GM23338 (cell line): ENCODE measurements around the gene WFS1. TPM values are rescaled to one million over a fixed set of nuclear protein-coding genes. Genes with fewer than 3 reads are reported as not detected.

ENCODE experiments used
- ATAC-seq: fragments of 200-7000 bp; cut with Tn5 transposase; 3 replicates; pipeline ENCODE4 v1.9.1; 2020
- DNase-seq: peaks from one replicate; pipeline ENCODE4 v3.0.0-alpha.2; 2015; ENCODE audit warnings: low spot score
- H2AFZ ChIP-seq: fragments of 200-600 bp; sonication (generic); 2 replicates; pipeline ENCODE4 v1.8.0; 2016; ENCODE audit warnings: antibody characterized with exemption, mild to moderate bottlenecking, moderate library complexity
- H3F3A ChIP-seq: fragments of 200-600 bp; sonication (generic); replicated peaks from 2 replicates; pipeline ENCODE4 v1.8.0; 2017; ENCODE audit warnings: antibody characterized with exemption, mixed run types, low read depth
- H3K27ac ChIP-seq: fragments of 200-600 bp; sonication (generic); 2 replicates; pipeline ENCODE4 v1.6.1; 2016; ENCODE audit warnings: low read depth
- H3K27me3 ChIP-seq: fragments of 200-600 bp; sonication (generic); 2 replicates; pipeline ENCODE4 v1.8.0; 2016; ENCODE audit warnings: mild to moderate bottlenecking, mixed run types, moderate library complexity; ENCODE audit not compliant: insufficient read depth
- H3K36me3 ChIP-seq: fragments of 200-600 bp; sonication (generic); 2 replicates; pipeline ENCODE4 v1.8.0; 2016; ENCODE audit warnings: mild to moderate bottlenecking; ENCODE audit not compliant: insufficient read depth
- H3K4me1 ChIP-seq: fragments of 200-600 bp; sonication (generic); 2 replicates; pipeline ENCODE4 v1.8.0; 2016; ENCODE audit warnings: mild to moderate bottlenecking, moderate library complexity; ENCODE audit not compliant: insufficient read depth
- H3K4me2 ChIP-seq: fragments of 200-600 bp; sonication (generic); 2 replicates; pipeline ENCODE4 v1.7.1; 2017; ENCODE audit warnings: mixed run types
- H3K4me3 ChIP-seq: fragments of 200-600 bp; sonication (generic); 2 replicates; pipeline ENCODE4 v1.6.1; 2016; ENCODE audit warnings: mixed run types
- H3K79me2 ChIP-seq: fragments of 200-600 bp; sonication (generic); replicated peaks from 2 replicates; pipeline ENCODE4 v1.8.0; 2017; ENCODE audit warnings: mild to moderate bottlenecking; ENCODE audit not compliant: insufficient read depth
- H3K9me2 ChIP-seq: fragments of 200-600 bp; sonication (generic); 2 replicates; pipeline ENCODE4 v1.8.0; 2017; ENCODE audit not compliant: insufficient read depth
- H4K20me1 ChIP-seq: fragments of 200-600 bp; sonication (generic); replicated peaks from 2 replicates; pipeline ENCODE4 v1.8.0; 2017; ENCODE audit warnings: mild to moderate bottlenecking; ENCODE audit not compliant: insufficient read depth
- H3K27ac Mint-ChIP-seq: 2 replicates; pipeline ENCODE4 v1.8.0; 2020; ENCODE audit warnings: inconsistent platforms, mild to moderate bottlenecking, moderate library complexity, mixed read lengths
- H3K27me3 Mint-ChIP-seq: 3 replicates; pipeline ENCODE4 v1.8.0; 2022; ENCODE audit warnings: low read depth, mild to moderate bottlenecking, moderate library complexity, mixed read lengths, inconsistent platforms; ENCODE audit not compliant: insufficient read depth, poor library complexity
- H3K36me3 Mint-ChIP-seq: 3 replicates; pipeline ENCODE4 v1.8.0; 2021; ENCODE audit warnings: low read depth, mild to moderate bottlenecking, inconsistent platforms, moderate library complexity, mixed read lengths
- H3K4me1 Mint-ChIP-seq: 3 replicates; pipeline ENCODE4 v1.8.0; 2020; ENCODE audit warnings: mild to moderate bottlenecking, inconsistent platforms, mixed read lengths
- H3K4me3 Mint-ChIP-seq: 3 replicates; pipeline ENCODE4 v1.8.0; 2021; ENCODE audit warnings: moderate library complexity, mild to moderate bottlenecking, inconsistent platforms, mixed read lengths
- H3K9me3 Mint-ChIP-seq: 3 replicates; pipeline ENCODE4 v1.8.0; 2020; ENCODE audit warnings: moderate library complexity, mild to moderate bottlenecking, inconsistent platforms, mixed read lengths
- CREB1 ChIP-seq: fragments of 250-450 bp; sonication (Bioruptor Pico); IDR thresholded peaks from 2 replicates; pipeline ENCODE4 v1.5.0; 2020; ENCODE audit warnings: low read depth, mild to moderate bottlenecking, moderate library complexity
- CTCF ChIP-seq, 2 experiments: fragments of 200-600 bp in 1 of 2; sonication (generic) in 1 of 2; conservative IDR thresholded peaks; 2 replicates each; pipeline versions ENCODE4 v1.5.1 to v1.6.1; 2016 to 2017; ENCODE audit warnings: antibody characterized with exemption in 2 of 2, low read depth in 2 of 2, mild to moderate bottlenecking in 2 of 2, moderate library complexity in 1 of 2
- ETS1 ChIP-seq: IDR thresholded peaks from 2 replicates; pipeline ENCODE4 v1.6.1; 2016; ENCODE audit warnings: antibody characterized with exemption
- EZH2 ChIP-seq: fragments of 200-600 bp; sonication (generic); IDR thresholded peaks from one replicate; pipeline ENCODE4 v1.8.0; 2017; ENCODE audit warnings: antibody characterized with exemption, mild to moderate bottlenecking, low read depth; ENCODE audit not compliant: unreplicated experiment
- EZH2phosphoT487 ChIP-seq: fragments of 200-600 bp; sonication (generic); IDR thresholded peaks from one replicate; pipeline ENCODE4 v1.8.1; 2018; ENCODE audit warnings: antibody characterized with exemption; ENCODE audit not compliant: unreplicated experiment
- JUNB ChIP-seq: IDR thresholded peaks from one replicate; pipeline ENCODE4 v1.6.1; 2016; ENCODE audit warnings: antibody characterized with exemption; ENCODE audit not compliant: unreplicated experiment
- NANOG ChIP-seq: IDR thresholded peaks from 2 replicates; pipeline ENCODE4 v1.6.1; 2016; ENCODE audit warnings: antibody characterized with exemption, borderline replicate concordance
- POLR2AphosphoS5 ChIP-seq: IDR thresholded peaks from 2 replicates; pipeline ENCODE4 v1.6.1; 2016; ENCODE audit warnings: antibody characterized with exemption, low read depth
- REST ChIP-seq: IDR thresholded peaks from one replicate; pipeline ENCODE4 v1.6.1; 2018; ENCODE audit warnings: antibody characterized with exemption; ENCODE audit not compliant: unreplicated experiment
- STAT1 ChIP-seq: IDR thresholded peaks from one replicate; pipeline ENCODE4 v1.6.1; 2016; ENCODE audit warnings: antibody characterized with exemption; ENCODE audit not compliant: unreplicated experiment
- ZNF114 ChIP-seq: fragments of 250-450 bp; sonication (Bioruptor Pico); IDR thresholded peaks from 2 replicates; pipeline ENCODE4 v1.5.0; 2020; ENCODE audit warnings: mild to moderate bottlenecking, moderate library complexity
- ZNF331 ChIP-seq: fragments of 250-450 bp; sonication (Bioruptor Pico); IDR thresholded peaks from 2 replicates; pipeline ENCODE4 v1.5.0; 2020; ENCODE audit warnings: low read depth, mild to moderate bottlenecking, moderate library complexity
- ZNF462 ChIP-seq: fragments of 250-450 bp; sonication (Bioruptor Pico); IDR thresholded peaks from 2 replicates; pipeline ENCODE4 v1.5.0; 2020; ENCODE audit warnings: mild to moderate bottlenecking, moderate library complexity
- polyA plus RNA-seq: library from polyadenylated mRNA; unstranded; fragments of >200 nt; fragmentation: Nextera tagmentation; extraction: Ambion mirVana; gene quantifications from 2 replicates; pipeline ENCODE4 v1.2.1, GENCODE V29; 2016
- total RNA-seq: library from RNA; depleted of rRNA; stranded (reverse); fragments of >200 nt; shearing (Covaris generic); gene quantifications from 2 replicates; pipeline ENCODE4 v1.2.3, GENCODE V29; 2014

Gene WFS1
- total and polyA plus RNA-seq, 2 experiments from 2014 or later = 24.7 to 45.4 TPM

GRCh38 chr4:6330384-6330767, 60.7 kb downstream of the WFS1 start:
- no peaks in the 10 kb centered on the region for H3K36me3 ChIP-seq
- H3K27me3 ChIP-seq = no peaks in the 10 kb centered on the region
- H3K36me3 Mint-ChIP-seq = peaks cover 13% of the 10 kb centered on the region; the same call in 2 of the 3 replicates
- H2AFZ ChIP-seq = no peak overlapping the region
- no peak for DNase-seq
- no peak overlapping the region for H3K4me3 Mint-ChIP-seq
- H3K9me3 Mint-ChIP-seq = peaks cover 28% of the 10 kb centered on the region; the same call in 2 of the 3 replicates
- TF ChIP-seq NANOG = no peak
- TF ChIP-seq ZNF462 (CRISPR knock-in tag) = no peak
- no peak for TF ChIP-seq CREB1 (CRISPR knock-in tag)
- TF ChIP-seq ZNF114 (CRISPR knock-in tag) = no peak
- TF ChIP-seq CTCF (conservative IDR thresholded peaks at IDR 0.05; ENCODE audit: low read depth in 2 of 2) = no peak
- no peak for TF ChIP-seq ZNF331 (CRISPR knock-in tag)
- no peak for TF ChIP-seq EZH2phosphoT487
- no peak for TF ChIP-seq JUNB
- no peak for TF ChIP-seq ETS1
- no peak for TF ChIP-seq STAT1
- no peak for TF ChIP-seq POLR2AphosphoS5
- no peak for TF ChIP-seq EZH2
- no peak for TF ChIP-seq REST
- no peaks in the 10 kb centered on the region for H3F3A ChIP-seq
- H3K27ac ChIP-seq = no peak overlapping the region
- H3K4me3 ChIP-seq = no peak overlapping the region
- H3K27me3 Mint-ChIP-seq = peaks cover 14% of the 10 kb centered on the region
- no peak for ATAC-seq
- H3K4me1 Mint-ChIP-seq = 0 out of 3 replicates have a peak, but pooled peaks cover 2% of the 10 kb centered on the region
- H3K79me2 ChIP-seq = no peaks in the 10 kb centered on the region
- H3K4me1 ChIP-seq = no peaks in the 10 kb centered on the region
- no peaks in the 10 kb centered on the region for H4K20me1 ChIP-seq
- H3K9me2 ChIP-seq = no peaks in the 10 kb centered on the region
- no peak overlapping the region for H3K27ac Mint-ChIP-seq
- no peak overlapping the region for H3K4me2 ChIP-seq
